OCI-LY7 (cell line): ENCODE measurements around the gene ANKUB1. TPM values are rescaled to one million over a fixed set of nuclear protein-coding genes. Genes with fewer than 3 reads are reported as not detected.

ENCODE experiments used
- BruUV-seq: library from RNA; stranded (reverse); fragments of 400-500 nt; replicated peaks from 2 replicates; lab custom pipeline; 2021; lab: Mats Ljungman, UMichigan
- CTCF ChIA-PET: fragments of 300-600 bp; sonication (Branson Sonifier 250); formaldehyde crosslinking; loops from one replicate; lab custom pipeline; 2022; ENCODE audit warnings: antibody characterized with exemption; ENCODE audit not compliant: unreplicated experiment; lab: Charles Lee
- POLR2A ChIA-PET: fragments of 300-600 bp; sonication (Branson Sonifier 250); formaldehyde crosslinking; loops from one replicate; lab custom pipeline; 2022; ENCODE audit warnings: antibody characterized with exemption; lab: Charles Lee
- DNase-seq: peaks from one replicate; pipeline ENCODE4 v3.0.0-alpha.2; 2015; ENCODE audit warnings: low spot score
- H2AFZ ChIP-seq: fragments of 200-600 bp; sonication (generic), shearing (Covaris generic); 2 replicates; pipeline ENCODE4 v1.6.1; 2014; ENCODE audit warnings: mild to moderate bottlenecking, antibody characterized with exemption, low read length, moderate library complexity
- H3K27ac ChIP-seq: fragments of 200-600 bp; sonication (generic); 2 replicates; pipeline ENCODE4 v1.5.1; 2014; ENCODE audit warnings: mixed run types, low read depth, mild to moderate bottlenecking, moderate library complexity, low read length, inconsistent platforms; ENCODE audit not compliant: poor library complexity, severe bottlenecking
- H3K36me3 ChIP-seq: fragments of 200-600 bp; sonication (generic); 2 replicates; pipeline ENCODE4 v1.6.1; 2014; ENCODE audit warnings: mild to moderate bottlenecking, antibody characterized with exemption, low read length, moderate library complexity, mixed read lengths; ENCODE audit not compliant: insufficient read depth
- H3K4me1 ChIP-seq: fragments of 200-600 bp; sonication (generic); 2 replicates; pipeline ENCODE4 v1.5.1; 2014; ENCODE audit warnings: mild to moderate bottlenecking, low read length; ENCODE audit not compliant: insufficient read depth, poor library complexity, severe bottlenecking
- H3K4me2 ChIP-seq: fragments of 200-600 bp; sonication (generic); 2 replicates; pipeline ENCODE4 v1.6.1; 2014; ENCODE audit warnings: mild to moderate bottlenecking, low read length
- H3K4me3 ChIP-seq: fragments of 200-600 bp; sonication (generic); 2 replicates; pipeline ENCODE4 v1.5.1; 2014; ENCODE audit warnings: mild to moderate bottlenecking, low read depth, low read length; ENCODE audit not compliant: poor library complexity, severe bottlenecking
- H3K79me2 ChIP-seq: fragments of 200-600 bp; sonication (generic); 2 replicates; pipeline ENCODE4 v1.6.1; 2016; ENCODE audit warnings: low read depth, mild to moderate bottlenecking, low read length, moderate library complexity, mixed read lengths; ENCODE audit not compliant: insufficient read depth
- H3K9me2 ChIP-seq: fragments of 200-600 bp; sonication (generic); 2 replicates; pipeline ENCODE4 v1.6.1; 2016; ENCODE audit warnings: mild to moderate bottlenecking, low read length, mixed read lengths; ENCODE audit not compliant: insufficient read depth
- H3K9me3 ChIP-seq: fragments of 200-600 bp; sonication (generic); 2 replicates; pipeline ENCODE4 v1.6.1; 2014; ENCODE audit warnings: mild to moderate bottlenecking, mixed run types, low read length, mixed read lengths
- H4K20me1 ChIP-seq: fragments of 200-600 bp; sonication (generic); 2 replicates; pipeline ENCODE4 v1.6.1; 2014; ENCODE audit warnings: mild to moderate bottlenecking, antibody characterized with exemption, low read length, moderate library complexity, mixed read lengths; ENCODE audit not compliant: insufficient read depth
- CTCF ChIP-seq: fragments of 200-600 bp; sonication (generic); conservative IDR thresholded peaks from 2 replicates; pipeline ENCODE4 v1.5.1; 2014; ENCODE audit warnings: mild to moderate bottlenecking, antibody characterized with exemption, low read length, moderate library complexity, mixed read lengths
- EZH2phosphoT487 ChIP-seq: fragments of 200-600 bp; sonication (generic); IDR thresholded peaks from 2 replicates; pipeline ENCODE4 v1.6.1; 2018; ENCODE audit warnings: low read depth, borderline replicate concordance, mild to moderate bottlenecking, mixed run types, antibody characterized with exemption, low read length, moderate library complexity, mixed read lengths
- intact Hi-C: fragments of 100-400 bp; cut with micrococcal nuclease; formaldehyde crosslinking; loops from one replicate; pipeline ENCODE4 v1.10.0; 2022; ENCODE audit not compliant: unreplicated experiment
- total RNA-seq, 2 experiments: library from RNA; depleted of rRNA in 1 of 2; stranded (reverse); fragments of >200 nt in 1 of 2; shearing (Covaris generic) in 1 of 2; gene quantifications; 2 replicates each; pipeline ENCODE4 v1.2.3, GENCODE V29; 2014 to 2022

Gene ANKUB1
- total RNA-seq, 2 experiments from 2014 or later = not detected

GRCh38 chr3:149801195-149801594, 8.8 kb upstream of the ANKUB1 start:
- no peaks in the 10 kb centered on the region for H4K20me1 ChIP-seq
- no peaks in the 10 kb centered on the region for H3K4me1 ChIP-seq
- no peaks in the 10 kb centered on the region for H3K9me2 ChIP-seq
- CTCF ChIA-PET = no interaction called here
- TF ChIP-seq CTCF (no peak), EZH2phosphoT487 (no peak)
- H3K27ac ChIP-seq = no peak overlapping the region
- DNase-seq = no peak
- no peaks in the 10 kb centered on the region for H3K36me3 ChIP-seq
- no peaks in the 10 kb centered on the region for H3K79me2 ChIP-seq
- intact Hi-C loops = no loop called here
- H3K4me2 ChIP-seq = no peak overlapping the region
- H3K4me3 ChIP-seq = no peak overlapping the region
- no peaks in the 10 kb centered on the region for H3K9me3 ChIP-seq
- no TSS peak for BruUV-seq
- POLR2A ChIA-PET = interaction anchor here (0.7 kb wide), 2 partner anchors 18 to 19 kb away, joined by 3 read pairs; no protein-coding TSS in a partner anchor
- no peak overlapping the region for H2AFZ ChIP-seq

- POLR2A ChIA-PET = interaction anchor here (0.7 kb wide), 1 partner anchor 19 kb away, joined by 3 read pairs; no protein-coding TSS in a partner anchor
- CTCF ChIA-PET = no interaction called here
- Histone ChIP-seq H3K79me2 (no peaks in the 10 kb centered on the region), H3K4me2 (no peak overlapping the region), H3K36me3 (no peaks in the 10 kb centered on the region), H3K4me1 (no peaks in the 10 kb centered on the region), H3K9me3 (no peaks in the 10 kb centered on the region), H2AFZ (no peak overlapping the region), H4K20me1 (no peaks in the 10 kb centered on the region), H3K27ac (no peak overlapping the region), H3K4me3 (no peak overlapping the region), H3K9me2 (no peaks in the 10 kb centered on the region)
- BruUV-seq = no TSS peak
- no peak for DNase-seq
- intact Hi-C loops = no loop called here
- TF ChIP-seq EZH2phosphoT487 = no peak
These were observed 8.3 kb upstream of the ANKUB1 start for GRCh38 chr3:149800693-149801092.

- CTCF ChIA-PET = no interaction called here
- DNase-seq = no peak
These were observed 3.7 kb upstream of the ANKUB1 start for GRCh38 chr3:149796026-149796425.

More at GRCh38 chr3:149796026-149796425, 3.7 kb upstream of the ANKUB1 start:
- POLR2A ChIA-PET = interaction anchor here (0.8 kb wide), 1 partner anchor 23 kb away, joined by 3 read pairs; no protein-coding TSS in a partner anchor
- no peak overlapping the region for H3K4me3 ChIP-seq
- H3K9me2 ChIP-seq = no peaks in the 10 kb centered on the region
- no peaks in the 10 kb centered on the region for H3K36me3 ChIP-seq
- no peak overlapping the region for H2AFZ ChIP-seq
- no peak for TF ChIP-seq CTCF
- no peak for TF ChIP-seq EZH2phosphoT487
- H3K4me2 ChIP-seq = no peak overlapping the region
- H4K20me1 ChIP-seq = no peaks in the 10 kb centered on the region
- intact Hi-C loops = no loop called here
- H3K79me2 ChIP-seq = no peaks in the 10 kb centered on the region
- no peak overlapping the region for H3K27ac ChIP-seq
- no peaks in the 10 kb centered on the region for H3K9me3 ChIP-seq
- no TSS peak for BruUV-seq
- no peaks in the 10 kb centered on the region for H3K4me1 ChIP-seq
